Measurements from ENCODE around the gene C2CD2.

The C2CD2 gene

GRCh38 chr21:41899426-41900202 lies 54.2 kb downstream of the C2CD2 start:
- Histone ChIP-seq H3K9me3 (ENCODE audit: control insufficient read depth, insufficient read depth, low read length) (no peaks in the 10 kb centered on the region), H3K4me3 (ENCODE audit: low read length) (no peak overlapping the region), H3F3A (ENCODE audit: control insufficient read depth, insufficient read depth) (peaks cover 14% of the 10 kb centered on the region), H3K4me1 (ENCODE audit: control insufficient read depth, low read length) (peaks cover 33% of the 10 kb centered on the region), H3K27ac (ENCODE audit: low read depth, low read length) (no peak overlapping the region), H4K20me1 (ENCODE audit: control insufficient read depth, insufficient read depth, low read depth, low read length) (no peaks in the 10 kb centered on the region), H3K4me2 (ENCODE audit: low read length) (no peak overlapping the region), H3K27me3 (ENCODE audit: control insufficient read depth, low read length) (no peaks in the 10 kb centered on the region), H3K79me2 (ENCODE audit: control insufficient read depth, low read length) (no peaks in the 10 kb centered on the region), H3K36me3 (ENCODE audit: control insufficient read depth, low read length) (peaks cover 10% of the 10 kb centered on the region; the same call in 1 of the 2 replicates), H3K9me2 (replicated peaks; ENCODE audit: control insufficient read depth, low read length) (no peaks in the 10 kb centered on the region)
- TF ChIP-seq CTCF (IDR thresholded peaks at IDR 0.05; ENCODE audit: low read depth, low read length, poor library complexity, severe bottlenecking), result no peak
- TF ChIP-seq EZH2phosphoT487 (IDR thresholded peaks at IDR 0.05; ENCODE audit: borderline replicate concordance, low read length), result no peak

GRCh38 chr21:41898998-41899397 lies 54.8 kb downstream of the C2CD2 start:
- Histone ChIP-seq H3K9me2 (replicated peaks; ENCODE audit: control insufficient read depth, low read length) (no peaks in the 10 kb centered on the region), H3K79me2 (ENCODE audit: control insufficient read depth, low read length) (no peaks in the 10 kb centered on the region), H3K4me3 (ENCODE audit: low read length) (no peak overlapping the region), H3K36me3 (ENCODE audit: control insufficient read depth, low read length) (peaks cover 10% of the 10 kb centered on the region; the same call in 1 of the 2 replicates), H3K27ac (ENCODE audit: low read depth, low read length) (no peak overlapping the region), H3K9me3 (ENCODE audit: control insufficient read depth, insufficient read depth, low read length) (no peaks in the 10 kb centered on the region), H3K4me1 (ENCODE audit: control insufficient read depth, low read length) (peaks cover 39% of the 10 kb centered on the region), H3K4me2 (ENCODE audit: low read length) (no peak overlapping the region), H3K27me3 (ENCODE audit: control insufficient read depth, low read length) (no peaks in the 10 kb centered on the region), H4K20me1 (ENCODE audit: control insufficient read depth, insufficient read depth, low read depth, low read length) (no peaks in the 10 kb centered on the region), H3F3A (ENCODE audit: control insufficient read depth, insufficient read depth) (peaks cover 15% of the 10 kb centered on the region)
- TF ChIP-seq EZH2phosphoT487 (IDR thresholded peaks at IDR 0.05; ENCODE audit: borderline replicate concordance, low read length) (no peak), CTCF (IDR thresholded peaks at IDR 0.05; ENCODE audit: low read depth, low read length, poor library complexity, severe bottlenecking) (no peak)

GRCh38 chr21:41897700-41898099 lies 56.1 kb downstream of the C2CD2 start:
- H4K20me1 ChIP-seq (ENCODE audit: control insufficient read depth, insufficient read depth, low read depth, low read length), result no peaks in the 10 kb centered on the region
- H3K4me3 ChIP-seq (ENCODE audit: low read length), result no peak overlapping the region
- no peak overlapping the region for H3K27ac ChIP-seq (ENCODE audit: low read depth, low read length)
- H3K27me3 ChIP-seq (ENCODE audit: control insufficient read depth, low read length), result no peaks in the 10 kb centered on the region
- TF ChIP-seq EZH2phosphoT487 (IDR thresholded peaks at IDR 0.05; ENCODE audit: borderline replicate concordance, low read length) (no peak), CTCF (IDR thresholded peaks at IDR 0.05; ENCODE audit: low read depth, low read length, poor library complexity, severe bottlenecking) (no peak)
- H3K9me2 ChIP-seq (replicated peaks; ENCODE audit: control insufficient read depth, low read length), result no peaks in the 10 kb centered on the region
- H3F3A ChIP-seq (ENCODE audit: control insufficient read depth, insufficient read depth), result peaks cover 15% of the 10 kb centered on the region
- no peaks in the 10 kb centered on the region for H3K9me3 ChIP-seq (ENCODE audit: control insufficient read depth, insufficient read depth, low read length)
- no peaks in the 10 kb centered on the region for H3K79me2 ChIP-seq (ENCODE audit: control insufficient read depth, low read length)
- peaks cover 52% of the 10 kb centered on the region for H3K4me1 ChIP-seq (ENCODE audit: control insufficient read depth, low read length)
- H3K4me2 ChIP-seq (ENCODE audit: low read length), result no peak overlapping the region
- peaks cover 10% of the 10 kb centered on the region; the same call in 1 of the 2 replicates for H3K36me3 ChIP-seq (ENCODE audit: control insufficient read depth, low read length)
